Thyroid gland (tissue), 4 donors: ENCODE results near the gene TADA1. TPM values are rescaled to one million over a fixed set of nuclear protein-coding genes. Genes with fewer than 3 reads are reported as not detected.

Source experiments
- DNase-seq, 2 donors: peaks; one replicate each; pipeline ENCODE4 v3.0.0-alpha.2; 2019
- H3K27ac ChIP-seq, 3 donors: fragments of 200-600 bp; sonication (generic); 1 replicate in 2 of 3; 2 replicates in 1 of 3; pipeline ENCODE4 v1.5.1; 2016 to 2019; ENCODE audit warnings: mild to moderate bottlenecking in 1 of 3, moderate library complexity in 1 of 3
- H3K27me3 ChIP-seq: fragments of 200-600 bp; sonication (generic); one replicate; pipeline ENCODE4 v1.5.1; 2019
- H3K36me3 ChIP-seq, 2 donors: fragments of 200-600 bp; sonication (generic); one replicate each; pipeline ENCODE4 v1.5.1; 2016 to 2019
- H3K4me1 ChIP-seq, 2 donors: fragments of 200-600 bp; sonication (generic); one replicate each; pipeline ENCODE4 v1.5.1; 2017 to 2019
- H3K4me3 ChIP-seq, 3 donors: fragments of 200-600 bp; sonication (generic); replicated peaks in 1 of 3; 1 replicate in 2 of 3; 2 replicates in 1 of 3; pipeline ENCODE4 v1.5.1; 2016; ENCODE audit warnings: mild to moderate bottlenecking in 1 of 3
- H3K9me3 ChIP-seq: fragments of 200-600 bp; sonication (generic); one replicate; pipeline ENCODE4 v1.5.1; 2017
- POLR2A ChIP-seq, 2 donors: fragments of 450-650 bp; IDR thresholded peaks; one replicate each; pipeline ENCODE4 v1.6.1; 2017; ENCODE audit warnings: antibody characterized with exemption in 2 of 2, mild to moderate bottlenecking in 2 of 2, moderate library complexity in 1 of 2
- WGBS, 2 donors: methylation state at CpG; one replicate each; pipeline ENCODE4 v1.1.5; 2017; 5-methylcytosine and 5-hydroxymethylcytosine counted together
- intact Hi-C: fragments of 100-400 bp; cut with DNase I; formaldehyde crosslinking; loops from one replicate; pipeline ENCODE4 v1.15.1; 2023
- total RNA-seq, 4 donors: library from RNA; depleted of rRNA; stranded (reverse); fragments of >200 nt; gene quantifications; one replicate each; pipeline ENCODE4 v1.2.3, GENCODE V29; 2016
- TF ChIP-seq, protein P1 (sequence below), 6 experiments: fragments of 200-600 bp in 3 of 6; fragments of 450-650 bp in 3 of 6; sonication (generic) in 3 of 6; IDR thresholded peaks; one replicate each; pipeline ENCODE4 v1.5.1; 2016 to 2019; ENCODE audit warnings: antibody characterized with exemption in 6 of 6, mild to moderate bottlenecking in 2 of 6, inconsistent platforms in 1 of 6, moderate library complexity in 1 of 6

Gene TADA1
- total RNA-seq, 4 donors from 2014 or later, result 14.6 to 17.3 (median 16.1) TPM

GRCh38 chr1:166918088-166918955, 42.3 kb upstream of the TADA1 start:
- Histone ChIP-seq H3K9me3 (no peaks in the 10 kb centered on the region), H3K4me1 (peaks cover 3 to 9% of the 10 kb centered on the region in 2 donors), H3K36me3 (no peaks in the 10 kb centered on the region), H3K27me3 (peaks cover 8% of the 10 kb centered on the region), H3K27ac (no peak overlapping the region), H3K4me3 (no peak overlapping the region)
- intact Hi-C loops, result no loop called here
- TF ChIP-seq POLR2A (IDR thresholded peaks at IDR 0.05), result no peak
- TF ChIP-seq, protein P1, sequence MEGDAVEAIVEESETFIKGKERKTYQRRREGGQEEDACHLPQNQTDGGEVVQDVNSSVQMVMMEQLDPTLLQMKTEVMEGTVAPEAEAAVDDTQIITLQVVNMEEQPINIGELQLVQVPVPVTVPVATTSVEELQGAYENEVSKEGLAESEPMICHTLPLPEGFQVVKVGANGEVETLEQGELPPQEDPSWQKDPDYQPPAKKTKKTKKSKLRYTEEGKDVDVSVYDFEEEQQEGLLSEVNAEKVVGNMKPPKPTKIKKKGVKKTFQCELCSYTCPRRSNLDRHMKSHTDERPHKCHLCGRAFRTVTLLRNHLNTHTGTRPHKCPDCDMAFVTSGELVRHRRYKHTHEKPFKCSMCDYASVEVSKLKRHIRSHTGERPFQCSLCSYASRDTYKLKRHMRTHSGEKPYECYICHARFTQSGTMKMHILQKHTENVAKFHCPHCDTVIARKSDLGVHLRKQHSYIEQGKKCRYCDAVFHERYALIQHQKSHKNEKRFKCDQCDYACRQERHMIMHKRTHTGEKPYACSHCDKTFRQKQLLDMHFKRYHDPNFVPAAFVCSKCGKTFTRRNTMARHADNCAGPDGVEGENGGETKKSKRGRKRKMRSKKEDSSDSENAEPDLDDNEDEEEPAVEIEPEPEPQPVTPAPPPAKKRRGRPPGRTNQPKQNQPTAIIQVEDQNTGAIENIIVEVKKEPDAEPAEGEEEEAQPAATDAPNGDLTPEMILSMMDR (IDR thresholded peaks at IDR 0.05), result no peak
- WGBS, 2 donors, result 90% methylated on average over 6 of the region's 6 CpGs
- DNase-seq, result no peak

DNA sequence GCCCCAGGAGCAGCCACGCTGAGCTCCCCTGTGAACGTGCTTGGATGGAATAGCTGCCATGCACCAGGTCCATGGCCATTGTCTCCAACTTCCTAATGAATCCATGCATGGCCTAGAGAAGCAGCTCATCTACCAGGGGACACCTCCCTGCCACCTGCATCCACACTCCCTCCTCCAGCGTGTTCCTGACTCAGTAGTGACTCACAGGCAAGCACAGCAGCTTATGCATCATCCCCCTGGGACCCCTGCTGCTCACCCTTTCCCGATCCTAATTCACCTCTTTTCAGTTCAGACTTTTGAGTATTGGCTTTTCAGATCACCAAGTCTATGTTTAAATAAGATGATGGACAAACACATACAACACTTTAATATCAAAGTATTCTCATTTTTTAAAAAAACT, 39.9 kb upstream of the TADA1 start:
- intact Hi-C loops, result no loop called here
- Histone ChIP-seq H3K4me3 (no peak overlapping the region), H3K9me3 (no peaks in the 10 kb centered on the region), H3K4me1 (peaks cover 1 to 6% of the 10 kb centered on the region in 2 donors), H3K36me3 (no peaks in the 10 kb centered on the region), H3K27me3 (peaks cover 8% of the 10 kb centered on the region), H3K27ac (no peak overlapping the region)
- TF ChIP-seq, protein P1 (IDR thresholded peaks at IDR 0.05), result no peak
- TF ChIP-seq POLR2A (IDR thresholded peaks at IDR 0.05), result no peak
- DNase-seq, result no peak
- WGBS, 2 donors, result 91 to 92% methylated on average over 4 of the region's 4 CpGs

- no peak overlapping the region for H3K27ac ChIP-seq
- no peaks in the 10 kb centered on the region for H3K9me3 ChIP-seq
- H3K4me3 ChIP-seq, result no peak overlapping the region
- no peaks in the 10 kb centered on the region for H3K4me1 ChIP-seq
- 90 to 100% methylated on average over 1 of the region's 1 CpG for WGBS, 2 donors
- no peaks in the 10 kb centered on the region for H3K36me3 ChIP-seq
- intact Hi-C loops, result no loop called here
- TF ChIP-seq POLR2A (IDR thresholded peaks at IDR 0.05), result no peak
- no peak for DNase-seq
- peaks cover 3% of the 10 kb centered on the region for H3K27me3 ChIP-seq
These were observed 39.0 kb upstream of the TADA1 start for GRCh38 chr1:166915042-166915441.

DNA sequence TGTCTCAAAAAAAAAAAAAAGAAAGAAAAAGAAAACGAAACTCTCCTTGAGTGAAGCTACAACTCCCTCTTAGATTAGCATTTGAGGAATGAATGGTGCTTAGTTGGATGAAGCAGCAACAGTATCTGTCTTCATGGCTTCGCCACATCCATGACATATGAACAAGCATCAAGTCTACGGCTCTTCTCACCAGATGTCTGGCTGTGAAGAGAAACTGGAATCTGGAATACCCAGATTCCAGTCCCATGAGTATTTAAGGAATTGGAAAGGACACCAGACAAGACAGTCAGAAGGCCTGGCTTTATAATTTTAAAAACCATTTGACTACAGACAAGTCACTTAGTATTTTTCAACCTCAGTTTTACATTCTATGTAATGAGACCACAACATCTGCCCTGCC, 38.0 kb upstream of the TADA1 start:
- intact Hi-C loops, result no loop called here
- WGBS, 2 donors, result 83 to 90% methylated on average over 3 of the region's 3 CpGs

DNA sequence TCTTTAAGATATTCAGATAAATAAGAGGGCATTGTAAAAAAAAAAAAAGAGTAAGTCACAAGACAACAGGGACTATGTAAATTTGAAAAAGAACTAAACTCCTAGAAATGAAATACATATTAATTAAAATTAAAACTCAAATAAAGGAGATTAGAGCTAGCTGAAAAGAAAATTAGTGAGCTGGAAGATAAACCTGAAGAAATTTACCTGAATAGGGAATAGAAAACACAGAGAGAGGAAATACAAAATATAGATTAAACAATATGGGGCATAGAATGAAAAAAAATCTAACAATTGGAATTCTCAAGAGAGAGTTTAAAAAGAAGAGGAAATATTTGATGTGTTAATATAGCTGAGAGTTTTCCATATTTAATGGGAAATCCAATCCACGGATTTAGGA, 35.6 kb upstream of the TADA1 start:
- Histone ChIP-seq H3K4me3 (no peak overlapping the region), H3K9me3 (no peaks in the 10 kb centered on the region), H3K36me3 (no peaks in the 10 kb centered on the region), H3K4me1 (no peaks in the 10 kb centered on the region), H3K27me3 (no peaks in the 10 kb centered on the region), H3K27ac (no peak overlapping the region)
- intact Hi-C loops, result no loop called here
- 96% methylated on average over 1 of the region's 1 CpG for WGBS, 2 donors
- TF ChIP-seq, protein P1 (IDR thresholded peaks at IDR 0.05), result no peak
- no peak for TF ChIP-seq POLR2A (IDR thresholded peaks at IDR 0.05)
- DNase-seq, result no peak

More for the DNA sequence above, 38.0 kb upstream of the TADA1 start:
- H3K4me1 ChIP-seq, result no peaks in the 10 kb centered on the region
- H3K4me3 ChIP-seq, result no peak overlapping the region
- H3K27me3 ChIP-seq, result no peaks in the 10 kb centered on the region
- DNase-seq, result no peak
- H3K36me3 ChIP-seq, result no peaks in the 10 kb centered on the region
- H3K9me3 ChIP-seq, result no peaks in the 10 kb centered on the region
- TF ChIP-seq, protein P1 (IDR thresholded peaks at IDR 0.05), result no peak
- no peak for TF ChIP-seq POLR2A (IDR thresholded peaks at IDR 0.05)
- H3K27ac ChIP-seq, result no peak overlapping the region
